Vagina (tissue), 2 donors: ENCODE measurements around the gene POLDIP3. TPM values are rescaled to one million over a fixed set of nuclear protein-coding genes. Genes with fewer than 3 reads are reported as not detected.
"Not testable (repeated sequence)": the region's sequence is repeated elsewhere in the genome, so short reads cannot be mapped to it uniquely, and the experiment has no call there.

ENCODE experiments used
- DNase-seq, 2 donors: peaks; one replicate each; pipeline ENCODE4 v3.0.0-alpha.2; 2017; ENCODE audit errors: extremely low spot score in 2 of 2
- H3K27ac ChIP-seq: fragments of 200-600 bp; sonication (generic); one replicate; pipeline ENCODE4 v1.5.1; 2019
- H3K27me3 ChIP-seq: fragments of 200-600 bp; sonication (generic); one replicate; pipeline ENCODE4 v1.5.1; 2019
- H3K36me3 ChIP-seq, 2 donors: fragments of 200-600 bp; sonication (generic); one replicate each; pipeline ENCODE4 v1.5.1; 2017 to 2019
- H3K4me1 ChIP-seq: fragments of 200-600 bp; sonication (generic); one replicate; pipeline ENCODE4 v1.5.1; 2019
- H3K4me3 ChIP-seq, 2 donors: fragments of 200-600 bp; sonication (generic); 1 replicate in 1 of 2; 2 replicates in 1 of 2; pipeline ENCODE4 v1.5.1; 2016 to 2019
- H3K9me3 ChIP-seq: fragments of 200-600 bp; sonication (generic); one replicate; pipeline ENCODE4 v1.5.1; 2019
- POLR2A ChIP-seq, 2 donors: fragments of 450-650 bp; IDR thresholded peaks; one replicate each; pipeline ENCODE4 v1.6.1; 2017; ENCODE audit warnings: antibody characterized with exemption in 2 of 2, mild to moderate bottlenecking in 2 of 2, moderate library complexity in 2 of 2
- POLR2AphosphoS5 ChIP-seq, 2 donors: sonication (generic); formaldehyde crosslinking; IDR thresholded peaks; one replicate each; pipeline ENCODE4 v1.9.0; 2017; ENCODE audit warnings: antibody characterized with exemption in 2 of 2, mild to moderate bottlenecking in 2 of 2, low read depth in 1 of 2; ENCODE audit not compliant: insufficient read depth in 1 of 2
- intact Hi-C: fragments of 100-400 bp; cut with DNase I; formaldehyde crosslinking; loops from one replicate; pipeline ENCODE4 v1.15.1; 2023
- total RNA-seq: library from RNA; depleted of rRNA; stranded (reverse); fragments of >200 nt; gene quantifications from one replicate; pipeline ENCODE4 v1.2.3, GENCODE V29; 2016
- TF ChIP-seq, protein P1 (sequence below), 3 experiments: fragments of 450-650 bp in 2 of 3; fragments of 200-600 bp in 1 of 3; sonication (generic) in 1 of 3; IDR thresholded peaks; one replicate each; pipeline ENCODE4 v1.5.1; 2017 to 2019; ENCODE audit warnings: antibody characterized with exemption in 3 of 3, mild to moderate bottlenecking in 2 of 3, moderate library complexity in 2 of 3

The POLDIP3 gene
- total RNA-seq, 1 donor from 2014 or later, result 34.9 TPM

DNA sequence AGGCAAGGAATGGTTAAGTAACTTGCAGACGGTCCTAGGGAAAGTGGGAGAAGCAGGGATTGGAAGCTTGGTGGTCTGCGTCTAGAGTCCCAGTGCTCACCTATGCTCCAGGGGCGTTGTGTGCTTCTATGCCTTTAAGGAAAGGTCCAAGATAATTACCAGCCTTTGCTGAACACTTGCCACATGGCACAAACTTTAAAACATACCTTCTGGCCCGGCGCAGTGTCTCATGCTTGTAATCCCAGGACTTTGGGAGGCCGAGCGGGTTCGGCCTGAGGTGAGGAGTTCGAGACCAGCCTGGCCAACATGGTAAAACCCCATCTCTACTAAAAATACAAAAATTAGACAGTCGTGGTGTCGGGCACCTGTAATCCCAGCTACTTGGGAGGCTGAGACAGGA, 2.3 kb downstream of the POLDIP3 start:
- intact Hi-C loops, result no loop called here
- TF ChIP-seq POLR2AphosphoS5 (IDR thresholded peaks at IDR 0.05; ENCODE audit: insufficient read depth in 1 of 2, low read depth in 1 of 2) (no peak), POLR2A (IDR thresholded peaks at IDR 0.05) (no peak)
- TF ChIP-seq, protein P1, sequence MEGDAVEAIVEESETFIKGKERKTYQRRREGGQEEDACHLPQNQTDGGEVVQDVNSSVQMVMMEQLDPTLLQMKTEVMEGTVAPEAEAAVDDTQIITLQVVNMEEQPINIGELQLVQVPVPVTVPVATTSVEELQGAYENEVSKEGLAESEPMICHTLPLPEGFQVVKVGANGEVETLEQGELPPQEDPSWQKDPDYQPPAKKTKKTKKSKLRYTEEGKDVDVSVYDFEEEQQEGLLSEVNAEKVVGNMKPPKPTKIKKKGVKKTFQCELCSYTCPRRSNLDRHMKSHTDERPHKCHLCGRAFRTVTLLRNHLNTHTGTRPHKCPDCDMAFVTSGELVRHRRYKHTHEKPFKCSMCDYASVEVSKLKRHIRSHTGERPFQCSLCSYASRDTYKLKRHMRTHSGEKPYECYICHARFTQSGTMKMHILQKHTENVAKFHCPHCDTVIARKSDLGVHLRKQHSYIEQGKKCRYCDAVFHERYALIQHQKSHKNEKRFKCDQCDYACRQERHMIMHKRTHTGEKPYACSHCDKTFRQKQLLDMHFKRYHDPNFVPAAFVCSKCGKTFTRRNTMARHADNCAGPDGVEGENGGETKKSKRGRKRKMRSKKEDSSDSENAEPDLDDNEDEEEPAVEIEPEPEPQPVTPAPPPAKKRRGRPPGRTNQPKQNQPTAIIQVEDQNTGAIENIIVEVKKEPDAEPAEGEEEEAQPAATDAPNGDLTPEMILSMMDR (IDR thresholded peaks at IDR 0.05), result no peak
- H3K36me3 ChIP-seq, result no peaks in the 10 kb centered on the region
- peaks cover 86% of the 10 kb centered on the region for H3K4me1 ChIP-seq
- no peaks in the 10 kb centered on the region for H3K9me3 ChIP-seq
- no peaks in the 10 kb centered on the region for H3K27me3 ChIP-seq
- H3K4me3 ChIP-seq, result no peak overlapping the region
- no peak for DNase-seq
- peak overlapping the region; percentile 94 for H3K27ac ChIP-seq

DNA sequence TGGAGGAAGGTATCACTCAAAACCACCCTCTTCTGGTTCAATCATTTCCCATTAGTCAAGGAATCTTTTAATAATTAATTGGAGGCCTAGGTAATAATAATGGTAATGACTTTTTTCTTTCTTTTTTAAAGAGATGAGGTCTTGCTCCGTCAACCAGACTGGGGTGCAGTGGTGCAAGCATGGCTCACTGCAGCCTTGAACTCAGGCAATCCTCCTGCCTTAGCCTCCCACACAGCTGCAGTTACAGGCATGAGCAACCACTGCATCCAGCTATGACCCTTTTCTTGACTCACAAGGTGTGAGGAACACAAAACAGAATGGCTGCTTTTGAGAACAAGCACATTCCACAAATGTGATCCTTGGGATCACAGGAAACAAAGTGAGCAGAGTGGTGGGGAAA, 3.6 kb downstream of the POLDIP3 start:
- H3K4me3 ChIP-seq, result no peak overlapping the region
- peaks cover 0 to 1% of the 10 kb centered on the region in 2 donors for H3K36me3 ChIP-seq
- H3K27ac ChIP-seq, result no peak overlapping the region
- intact Hi-C loops, result no loop called here
- TF ChIP-seq POLR2A (IDR thresholded peaks at IDR 0.05) (no peak), POLR2AphosphoS5 (IDR thresholded peaks at IDR 0.05; ENCODE audit: insufficient read depth in 1 of 2, low read depth in 1 of 2) (no peak)
- TF ChIP-seq, protein P1 (IDR thresholded peaks at IDR 0.05), result no peak
- H3K27me3 ChIP-seq, result no peaks in the 10 kb centered on the region
- peaks cover 74% of the 10 kb centered on the region for H3K4me1 ChIP-seq
- no peak for DNase-seq
- H3K9me3 ChIP-seq, result no peaks in the 10 kb centered on the region

DNA sequence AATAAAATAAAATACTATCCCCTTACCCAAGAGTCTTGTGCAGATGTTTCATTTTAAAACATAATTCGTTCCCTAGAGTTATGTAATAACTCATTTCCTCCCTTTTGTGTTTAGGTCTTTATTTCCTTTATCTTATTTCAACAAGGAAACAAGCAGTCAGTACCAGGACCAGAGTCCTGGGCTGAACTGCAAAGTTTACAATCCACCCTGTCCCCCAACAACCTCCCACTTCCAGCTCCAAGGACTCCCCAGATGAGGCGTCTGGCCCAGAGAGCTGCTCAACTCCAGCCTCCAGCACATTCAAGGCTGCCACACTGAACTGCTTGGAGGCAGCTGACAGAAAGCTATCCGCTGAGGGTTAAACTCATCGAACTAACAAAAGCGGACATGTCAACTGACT, 4.5 kb downstream of the POLDIP3 start:
- no peak overlapping the region for H3K4me3 ChIP-seq
- no peaks in the 10 kb centered on the region for H3K9me3 ChIP-seq
- intact Hi-C loops, result no loop called here
- no peak for DNase-seq
- H3K4me1 ChIP-seq, result peaks cover 76% of the 10 kb centered on the region
- H3K27ac ChIP-seq, result peak overlapping the region; percentile 10
- no peaks in the 10 kb centered on the region for H3K27me3 ChIP-seq
- H3K36me3 ChIP-seq, result peaks cover 0 to 10% of the 10 kb centered on the region in 2 donors
- TF ChIP-seq POLR2A (IDR thresholded peaks at IDR 0.05) (no peak), POLR2AphosphoS5 (IDR thresholded peaks at IDR 0.05; ENCODE audit: insufficient read depth in 1 of 2, low read depth in 1 of 2) (no peak)
- TF ChIP-seq, protein P1 (IDR thresholded peaks at IDR 0.05), result no peak

DNA sequence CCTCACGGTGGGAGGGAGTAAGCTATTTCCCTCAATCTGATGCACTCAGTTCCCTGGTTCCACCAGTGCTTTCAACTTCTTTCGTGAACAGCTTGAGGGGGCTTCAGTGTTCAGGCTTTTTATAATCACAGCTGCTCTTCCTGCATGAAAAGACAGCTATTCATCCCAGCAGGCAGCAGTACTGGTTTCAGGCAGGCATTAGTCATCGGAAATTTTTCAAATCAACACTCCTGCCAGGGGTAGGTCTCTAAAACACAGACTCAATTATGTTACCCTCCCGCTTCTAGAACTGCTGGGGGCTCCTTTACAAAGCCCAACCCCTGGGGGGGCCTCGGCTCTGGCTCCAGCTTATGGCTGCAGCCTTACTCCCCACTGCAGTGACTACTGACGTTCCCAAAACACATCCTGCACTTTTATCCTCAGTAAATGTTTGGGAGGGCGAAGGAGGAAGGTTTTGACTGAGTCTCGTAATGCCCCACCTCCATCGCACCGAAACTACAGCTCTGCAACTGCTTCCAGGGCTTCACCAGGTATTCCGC, 5.8 kb downstream of the POLDIP3 start:
- Histone ChIP-seq H3K4me3 (no peak overlapping the region), H3K36me3 (peaks cover 0 to 10% of the 10 kb centered on the region in 2 donors), H3K9me3 (no peaks in the 10 kb centered on the region), H3K4me1 (peaks cover 86% of the 10 kb centered on the region), H3K27me3 (no peaks in the 10 kb centered on the region), H3K27ac (peak overlapping the region; percentile 70)
- TF ChIP-seq, protein P1 (IDR thresholded peaks at IDR 0.05), result no peak
- TF ChIP-seq POLR2A (IDR thresholded peaks at IDR 0.05), result no peak
- TF ChIP-seq POLR2AphosphoS5 (IDR thresholded peaks at IDR 0.05; ENCODE audit: insufficient read depth in 1 of 2, low read depth in 1 of 2), result no peak
- no peak for DNase-seq
- intact Hi-C loops, result no loop called here

DNA sequence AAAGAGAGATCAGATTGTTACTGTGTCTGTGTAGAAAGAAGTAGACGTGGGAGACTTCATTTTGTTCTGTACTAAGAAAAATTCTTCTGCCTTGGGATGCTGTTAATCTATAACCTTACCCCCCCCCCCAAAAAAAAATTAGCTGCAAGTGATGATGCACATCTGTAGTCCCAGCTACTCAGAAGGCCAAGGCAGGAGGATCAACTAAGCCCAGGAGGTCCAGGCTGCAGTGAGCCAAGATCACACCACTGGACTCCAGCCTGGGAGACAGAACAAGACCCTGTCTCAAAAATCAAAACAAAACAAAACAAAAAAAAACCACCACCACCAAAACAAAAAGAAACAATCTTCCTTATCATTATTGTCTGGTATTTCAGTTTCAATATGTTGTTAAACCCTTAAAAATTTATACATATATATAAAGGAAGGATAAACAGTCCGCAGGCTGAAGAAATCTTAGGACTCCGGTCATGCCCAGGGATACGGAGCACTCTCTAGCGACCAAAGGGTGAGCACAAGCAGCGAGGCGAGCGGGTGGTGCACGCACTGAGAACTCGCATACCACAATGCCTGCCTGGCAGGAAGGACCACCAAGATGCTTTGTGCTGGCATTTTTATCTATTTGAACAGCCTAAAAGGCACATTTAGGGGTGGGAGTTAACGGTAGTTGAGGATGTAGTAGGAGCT, 6.4 kb downstream of the POLDIP3 start:
- Histone ChIP-seq H3K4me1 (peaks cover 82% of the 10 kb centered on the region), H3K4me3 (no peak overlapping the region), H3K9me3 (no peaks in the 10 kb centered on the region), H3K27me3 (no peaks in the 10 kb centered on the region), H3K27ac (peak overlapping the region; percentile 70), H3K36me3 (peaks cover 0 to 10% of the 10 kb centered on the region in 2 donors)
- intact Hi-C loops, result no loop called here
- DNase-seq, result no peak
- no peak for TF ChIP-seq POLR2A (IDR thresholded peaks at IDR 0.05)
- TF ChIP-seq, protein P1 (IDR thresholded peaks at IDR 0.05), result no peak
- no peak for TF ChIP-seq POLR2AphosphoS5 (IDR thresholded peaks at IDR 0.05; ENCODE audit: insufficient read depth in 1 of 2, low read depth in 1 of 2)

DNA sequence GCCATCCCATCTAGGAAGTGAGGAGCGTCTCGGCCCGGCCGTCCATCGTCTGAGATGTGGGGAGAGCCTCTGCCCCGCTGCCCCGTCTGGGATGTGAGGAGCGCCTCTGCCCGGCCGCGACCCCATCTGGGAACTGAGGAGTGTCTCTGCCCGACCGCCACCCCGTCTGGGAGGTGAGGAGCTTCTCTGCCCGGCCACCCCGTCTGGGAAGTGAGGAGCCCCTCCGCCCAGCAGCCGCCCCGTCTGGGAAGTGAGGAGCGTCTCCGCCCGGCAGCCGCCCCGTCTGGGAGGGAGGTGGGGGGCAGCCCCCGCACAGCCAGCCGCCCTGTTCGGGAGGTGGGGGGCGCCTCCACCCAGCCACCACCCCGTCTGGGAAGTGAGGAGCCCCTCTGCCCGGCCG, 7.0 kb downstream of the POLDIP3 start:
- H3K4me3 ChIP-seq, DNase-seq, intact Hi-C loops, H3K27me3 ChIP-seq, H3K9me3 ChIP-seq, H3K27ac ChIP-seq: not testable (repeated sequence)
- H3K36me3 ChIP-seq, result peaks cover 0 to 14% of the 10 kb centered on the region in 2 donors
- peaks cover 75% of the 10 kb centered on the region for H3K4me1 ChIP-seq
